Neuronal stem cell (in vitro differentiated cells): ENCODE data around the gene ADAMTS17.
A peak's percentile ranks its signal among the peaks of the same experiment; 100 is the strongest.

ENCODE experiments used
- DNase-seq: peaks from one replicate; pipeline ENCODE4 v3.0.0-alpha.2; 2013; ENCODE audit warnings: low spot score
- H2AFZ ChIP-seq: one replicate; pipeline ENCODE4 v1.6.1; 2013; ENCODE audit warnings: mild to moderate bottlenecking, low read length, inconsistent platforms
- H2AK5ac ChIP-seq: 2 replicates; pipeline ENCODE4 v1.6.1; 2013; ENCODE audit warnings: low read depth, mild to moderate bottlenecking, inconsistent platforms, low read length, moderate library complexity, mixed read lengths
- H2BK120ac ChIP-seq: 2 replicates; pipeline ENCODE4 v1.6.1; 2013; ENCODE audit warnings: low read depth, mild to moderate bottlenecking, inconsistent platforms, low read length, moderate library complexity, mixed read lengths
- H2BK12ac ChIP-seq: one replicate; pipeline ENCODE4 v1.6.1; 2013; ENCODE audit warnings: low read length, inconsistent platforms
- H2BK15ac ChIP-seq: 2 replicates; pipeline ENCODE4 v1.6.1; 2013; ENCODE audit warnings: mild to moderate bottlenecking, low read length, inconsistent platforms, mixed read lengths
- H2BK5ac ChIP-seq: one replicate; pipeline ENCODE4 v1.6.1; 2013; ENCODE audit warnings: inconsistent platforms, mild to moderate bottlenecking, low read length, moderate library complexity
- H3K14ac ChIP-seq: one replicate; pipeline ENCODE4 v1.6.1; 2013; ENCODE audit warnings: low read length, inconsistent platforms
- H3K18ac ChIP-seq: 2 replicates; pipeline ENCODE4 v1.6.1; 2013; ENCODE audit warnings: low read length, inconsistent platforms
- H3K23ac ChIP-seq: 2 replicates; pipeline ENCODE4 v1.6.1; 2013; ENCODE audit warnings: low read depth, mild to moderate bottlenecking, mixed read lengths, low read length, inconsistent platforms; ENCODE audit not compliant: poor library complexity
- H3K27ac ChIP-seq: replicated peaks from 3 replicates; pipeline ENCODE4 v1.5.1; 2013; ENCODE audit warnings: low read length, inconsistent platforms
- H3K27me3 ChIP-seq, 3 experiments: 2 replicates each; pipeline ENCODE4 v1.6.1; 2013; ENCODE audit warnings: low read length in 3 of 3, mild to moderate bottlenecking in 2 of 3, inconsistent platforms in 1 of 3, low read depth in 1 of 3, mixed read lengths in 1 of 3, moderate library complexity in 1 of 3; ENCODE audit not compliant: control insufficient read depth in 3 of 3, insufficient read depth in 3 of 3
- H3K36me3 ChIP-seq, 2 donors: replicated peaks in 1 of 2; 2 replicates each; pipeline ENCODE4 v1.6.1; 2013; ENCODE audit warnings: low read length in 2 of 2; ENCODE audit not compliant: control insufficient read depth in 2 of 2, insufficient read depth in 2 of 2
- H3K4ac ChIP-seq: 2 replicates; pipeline ENCODE4 v1.6.1; 2013; ENCODE audit warnings: inconsistent platforms, mild to moderate bottlenecking, low read length, moderate library complexity
- H3K4me1 ChIP-seq, 2 donors: 1 replicate in 1 of 2; 2 replicates in 1 of 2; pipeline ENCODE4 v1.6.1; 2013; ENCODE audit warnings: low read length in 2 of 2, low read depth in 1 of 2; ENCODE audit not compliant: control insufficient read depth in 2 of 2, insufficient read depth in 1 of 2
- H3K4me2 ChIP-seq: one replicate; pipeline ENCODE4 v1.6.1; 2013; ENCODE audit warnings: mild to moderate bottlenecking, low read length, inconsistent platforms; ENCODE audit not compliant: insufficient read depth, poor library complexity, severe bottlenecking
- H3K4me3 ChIP-seq, 2 donors: 2 replicates each; pipeline ENCODE4 v1.5.1; 2013; ENCODE audit warnings: low read length in 2 of 2, mild to moderate bottlenecking in 2 of 2, inconsistent platforms in 1 of 2, moderate library complexity in 1 of 2
- H3K79me1 ChIP-seq: one replicate; pipeline ENCODE4 v1.6.1; 2013; ENCODE audit warnings: low read depth, mild to moderate bottlenecking, inconsistent platforms, low read length, moderate library complexity
- H3K9ac ChIP-seq: one replicate; pipeline ENCODE4 v1.6.1; 2013; ENCODE audit warnings: mild to moderate bottlenecking, low read depth, low read length, inconsistent platforms; ENCODE audit not compliant: poor library complexity
- H3K9me3 ChIP-seq, 2 donors: replicated peaks in 1 of 2; 2 replicates each; pipeline versions ENCODE3 to v1.6.1; 2013; ENCODE audit warnings: low read length in 2 of 2, mild to moderate bottlenecking in 2 of 2, inconsistent platforms in 1 of 2, low read depth in 1 of 2, mixed read lengths in 1 of 2, moderate library complexity in 1 of 2; ENCODE audit not compliant: control insufficient read depth in 2 of 2, insufficient read depth in 1 of 2
- H4K8ac ChIP-seq: one replicate; pipeline ENCODE4 v1.6.1; 2013; ENCODE audit warnings: low read depth, mild to moderate bottlenecking, inconsistent platforms, low read length, moderate library complexity
- H4K91ac ChIP-seq: one replicate; pipeline ENCODE4 v1.6.1; 2013; ENCODE audit warnings: low read length, low read depth, mild to moderate bottlenecking, inconsistent platforms; ENCODE audit not compliant: poor library complexity
- WGBS, 2 donors: extraction: QIAGEN DNeasy Blood & Tissue Kit; methylation state at CpG; one replicate each; pipeline ENCODE4 v1.1.7; 2013; ENCODE audit warnings: missing lambda C conversion rate in 2 of 2, mixed read lengths in 1 of 2; ENCODE audit not compliant: insufficient read length in 2 of 2, insufficient replicate concordance in 1 of 2; ENCODE audit errors: extremely low coverage in 2 of 2; 5-methylcytosine and 5-hydroxymethylcytosine counted together

The ADAMTS17 gene

GRCh38 chr15:100265641-100266035, 76.1 kb downstream of the ADAMTS17 start:
- Histone ChIP-seq H3K23ac (peak overlapping the region; percentile 27), H2BK120ac (no peak overlapping the region), H3K27ac (no peak overlapping the region), H3K4me1 (no peaks in the 10 kb centered on the region), H4K8ac (peak overlapping the region; percentile 74), H2BK12ac (peak overlapping the region; percentile 27), H3K18ac (peak overlapping the region; percentile 85), H3K9ac (peak overlapping the region; percentile 30), H2BK15ac (no peak overlapping the region), H3K4ac (no peak overlapping the region), H3K27me3 (peaks cover 0 to 5% (median 0%) of the 10 kb centered on the region in 3 experiments), H3K36me3 (no peaks in the 10 kb centered on the region), H4K91ac (no peak overlapping the region), H3K14ac (peak overlapping the region; percentile 73), H2BK5ac (peak overlapping the region; percentile 55), H3K79me1 (no peaks in the 10 kb centered on the region), H3K4me2 (no peak overlapping the region), H2AK5ac (peak overlapping the region; percentile 78), H3K9me3 (no peaks in the 10 kb centered on the region), H3K4me3 (no peak overlapping the region), H2AFZ (no peak overlapping the region)
- DNase-seq, result no peak
- no CpG with 5 or more reads among the region's 2 CpGs for WGBS, 2 donors

GRCh38 chr15:100264994-100265640, 76.7 kb downstream of the ADAMTS17 start:
- H2AK5ac ChIP-seq, result peak overlapping the region; percentile 78
- no peaks in the 10 kb centered on the region for H3K9me3 ChIP-seq
- no peak overlapping the region for H3K4ac ChIP-seq
- no peak overlapping the region for H2BK15ac ChIP-seq
- H2AFZ ChIP-seq, result no peak overlapping the region
- H3K79me1 ChIP-seq, result no peaks in the 10 kb centered on the region
- H2BK12ac ChIP-seq, result peak overlapping the region; percentile 27
- H3K27ac ChIP-seq, result no peak overlapping the region
- H3K9ac ChIP-seq, result peak overlapping the region; percentile 30
- no peak for DNase-seq
- H3K36me3 ChIP-seq, result no peaks in the 10 kb centered on the region
- no peak overlapping the region for H2BK120ac ChIP-seq
- peak overlapping the region; percentile 55 for H2BK5ac ChIP-seq
- no peak overlapping the region for H3K4me3 ChIP-seq
- H3K14ac ChIP-seq, result peak overlapping the region; percentile 75
- no peaks in the 10 kb centered on the region for H3K4me1 ChIP-seq
- H4K91ac ChIP-seq, result no peak overlapping the region
- H4K8ac ChIP-seq, result peak overlapping the region; percentile 74
- no peak overlapping the region for H3K4me2 ChIP-seq
- whole genome bisulfite sequencing, 2 donors, result no CpG with 5 or more reads among the region's 21 CpGs
- peak overlapping the region; percentile 11 for H3K23ac ChIP-seq
- peaks cover 0 to 5% (median 0%) of the 10 kb centered on the region in 3 experiments for H3K27me3 ChIP-seq
- H3K18ac ChIP-seq, result peak overlapping the region; percentile 85

- Histone ChIP-seq H2BK120ac (no peak overlapping the region), H2AK5ac (no peak overlapping the region), H3K36me3 (no peaks in the 10 kb centered on the region), H3K79me1 (no peaks in the 10 kb centered on the region), H4K91ac (no peak overlapping the region), H3K9me3 (no peaks in the 10 kb centered on the region), H3K27me3 (peaks cover 0 to 5% (median 0%) of the 10 kb centered on the region in 3 experiments), H3K9ac (no peak overlapping the region), H3K18ac (no peak overlapping the region), H2BK12ac (no peak overlapping the region), H3K4me1 (no peaks in the 10 kb centered on the region), H3K4me2 (no peak overlapping the region), H3K4me3 (no peak overlapping the region), H4K8ac (no peak overlapping the region), H2BK15ac (no peak overlapping the region), H3K27ac (no peak overlapping the region), H2BK5ac (no peak overlapping the region), H3K4ac (no peak overlapping the region), H3K14ac (no peak overlapping the region), H2AFZ (no peak overlapping the region), H3K23ac (no peak overlapping the region)
- no CpG with 5 or more reads among the region's 14 CpGs for WGBS, 2 donors
- DNase-seq, result no peak
Measured at GRCh38 chr15:100263721-100264455, 77.9 kb downstream of the ADAMTS17 start.

- Histone ChIP-seq H4K91ac (no peak overlapping the region), H3K79me1 (no peaks in the 10 kb centered on the region), H3K18ac (no peak overlapping the region), H3K4me1 (no peaks in the 10 kb centered on the region), H3K23ac (no peak overlapping the region), H2AFZ (no peak overlapping the region), H3K14ac (no peak overlapping the region), H2BK12ac (no peak overlapping the region), H3K4me3 (no peak overlapping the region), H3K9me3 (no peaks in the 10 kb centered on the region), H3K4me2 (no peak overlapping the region), H3K27me3 (peaks cover 0 to 5% (median 0%) of the 10 kb centered on the region in 3 experiments), H3K27ac (no peak overlapping the region), H3K36me3 (no peaks in the 10 kb centered on the region), H2BK15ac (no peak overlapping the region), H2BK5ac (no peak overlapping the region), H2BK120ac (no peak overlapping the region), H4K8ac (no peak overlapping the region), H2AK5ac (no peak overlapping the region), H3K9ac (no peak overlapping the region), H3K4ac (no peak overlapping the region)
- DNase-seq, result no peak
- WGBS, 2 donors, result no CpG with 5 or more reads among the region's 5 CpGs
Measured at GRCh38 chr15:100263031-100263430, 78.7 kb downstream of the ADAMTS17 start.
